Measurements from ENCODE around the gene ZNF136. TPM values are rescaled to one million over a fixed set of nuclear protein-coding genes. Genes with fewer than 3 reads are reported as not detected.

The ZNF136 gene
- total and polyA plus RNA-seq, 2 of the 8 experiments (the other 6 are each of a cell fraction or from before 2014, with no cell fraction given) = 1.6 to 6.9 TPM

- H3K4me1 ChIP-seq (replicated peaks in 1 of 4; ENCODE audit: control insufficient read depth in 3 of 4, insufficient read depth in 4 of 4, low read length in 3 of 4) = peaks cover 0 to 7% (median 6%) of the 10 kb centered on the region in 4 experiments; a peak in 5 of 7 replicates
- no peak overlapping the region for H2AFZ ChIP-seq (ENCODE audit: low read length)
- no peak overlapping the region for H3K4ac ChIP-seq (replicated peaks; ENCODE audit: insufficient read length, low read depth, low read length)
- H4K91ac ChIP-seq (replicated peaks; ENCODE audit: insufficient read length, low read length) = no peak overlapping the region
- no peak overlapping the region for H3K4me3 ChIP-seq (ENCODE audit: extremely low read depth in 1 of 4, insufficient read depth in 2 of 4, low read depth in 3 of 4, low read length in 4 of 4)
- no peak overlapping the region for H3K4me2 ChIP-seq (ENCODE audit: insufficient read depth in 1 of 2, low read depth in 2 of 2, low read length in 2 of 2)
- H3K27ac ChIP-seq (ENCODE audit: low read depth, low read length) = no peak overlapping the region
- no peaks in the 10 kb centered on the region for H3K23me2 ChIP-seq (ENCODE audit: low read depth, low read length)
- no peak for TF ChIP-seq KDM5A (IDR thresholded peaks at IDR 0.05; ENCODE audit: low read length)
- peak; percentile 75 for TF ChIP-seq ZNF274 (IDR thresholded peaks at IDR 0.05; ENCODE audit: borderline replicate concordance, extremely low read depth, low read length)
- H4K5ac ChIP-seq (ENCODE audit: insufficient read length, low read depth, low read length) = no peak overlapping the region
- ChIA-PET CTCF (ENCODE audit: partially characterized antibody) (interaction anchor here (1.0 kb wide), 1 partner anchor 85 kb away, joined by 4 read pairs; no protein-coding TSS in a partner anchor), POLR2A (ENCODE audit: partially characterized antibody) (interaction anchor here (0.9 to 2.0 kb wide), 3 partner anchors 8 to 16 kb away, joined by 3 to 10 read pairs (median 4); partner anchors contain the start of gene ZNF625)
- no peak overlapping the region for H3K18ac ChIP-seq (ENCODE audit: extremely low read depth, low read length)
- no peak overlapping the region for H3K23ac ChIP-seq (ENCODE audit: insufficient read length)
- H2BK120ac ChIP-seq (replicated peaks; ENCODE audit: low read depth, low read length) = no peak overlapping the region
- H2BK15ac ChIP-seq (ENCODE audit: low read length) = no peak overlapping the region
- peaks cover 0 to 6% of the 10 kb centered on the region in 2 experiments; a peak in 2 of 4 replicates for H3K79me2 ChIP-seq (ENCODE audit: control insufficient read depth in 1 of 2, insufficient read depth in 2 of 2, low read length in 2 of 2)
- H3K36me3 ChIP-seq (ENCODE audit: control insufficient read depth in 2 of 4, insufficient read depth in 4 of 4, low read length in 3 of 4) = peaks cover 19 to 58% (median 37%) of the 10 kb centered on the region in 4 experiments
- FAIRE-seq = no peak
- H4K8ac ChIP-seq (ENCODE audit: extremely low read depth, insufficient read depth, low read length) = no peak overlapping the region
- peaks cover 0 to 2% of the 10 kb centered on the region in 2 experiments for H4K20me1 ChIP-seq (replicated peaks in 1 of 2; ENCODE audit: control insufficient read depth in 1 of 2, insufficient read depth in 2 of 2, low read length in 2 of 2)
- H2AK5ac ChIP-seq (ENCODE audit: low read depth, low read length) = no peak overlapping the region
- H3K14ac ChIP-seq (ENCODE audit: insufficient read length) = no peak overlapping the region
- no peak overlapping the region for H2BK20ac ChIP-seq (ENCODE audit: low read length)
- DNase-seq (ENCODE audit: low read depth in 1 of 2, low spot score in 2 of 2) = no peak
- H3K27me3 ChIP-seq (replicated peaks in 1 of 4; ENCODE audit: control insufficient read depth in 3 of 4, extremely low read depth in 1 of 4, insufficient read depth in 3 of 4, low read length in 3 of 4) = no peaks in the 10 kb centered on the region
- no peak overlapping the region for H2BK5ac ChIP-seq (ENCODE audit: low read depth, low read length)
- H3K9me3 ChIP-seq (ENCODE audit: insufficient read depth in 2 of 2, low read depth in 1 of 2, low read length in 1 of 2) = peaks cover 16 to 20% of the 10 kb centered on the region in 2 experiments
- H3K9ac ChIP-seq (replicated peaks in 1 of 4; ENCODE audit: extremely low read depth in 1 of 4, low read depth in 3 of 4, low read length in 3 of 4) = no peak overlapping the region
- H3K79me1 ChIP-seq (ENCODE audit: low read depth, low read length) = no peaks in the 10 kb centered on the region
- H3K56ac ChIP-seq (replicated peaks; ENCODE audit: insufficient read length, low read depth, low read length) = no peak overlapping the region
- no peak overlapping the region for H2BK12ac ChIP-seq (ENCODE audit: low read depth, low read length)
- WGBS, 2 experiments (ENCODE audit: extremely low coverage in 1 of 2, insufficient coverage in 1 of 2, insufficient read length in 1 of 2, insufficient replicate concordance in 2 of 2, low coverage in 1 of 2, low lambda C conversion rate in 2 of 2, missing lambda C conversion rate in 1 of 2) = 93% methylated on average over 8 of the region's 8 CpGs; no CpG with 5 or more reads in 1 of the 2 experiments
These were observed 17.5 kb upstream of the ZNF136 start for GRCh38 chr19:12145348-12145747.
